ENCODE measurements around the gene NCK2. TPM values are rescaled to one million over a fixed set of nuclear protein-coding genes. Genes with fewer than 3 reads are reported as not detected.

Gene NCK2
- total and polyA plus RNA-seq, 12 donors, result 18.5 to 45.1 (median 29.0) TPM

- peaks cover 6 to 98% (median 73%) of the 10 kb centered on the region in 9 donors for H3K4me1 ChIP-seq
- H3K27ac ChIP-seq, result peak overlapping the region in 5 of 10 donors; percentile 21 to 83 (median 29)
- WGBS, 2 donors, result 49% methylated on average over 6 of the region's 6 CpGs
- intact Hi-C loops (cut with DNase I), result no loop called here
- H3K9me3 ChIP-seq, result no peaks in the 10 kb centered on the region
- ATAC-seq (peak in 2 of 8 donors; percentile 43 to 52), DNase-seq (no peak)
- H3K4me3 ChIP-seq, result peak overlapping the region in 1 of 10 donors; percentile 5
- no peaks in the 10 kb centered on the region for H3K36me3 ChIP-seq
- no peaks in the 10 kb centered on the region for H3K27me3 ChIP-seq
- no peak for TF ChIP-seq CTCF (IDR thresholded peaks at IDR 0.05)
These were observed 51.5 kb downstream of the NCK2 start for GRCh38 chr2:105796131-105796638.

- DNase-seq (no peak), ATAC-seq (no peak)
- intact Hi-C loops (cut with DNase I), result no loop called here
- Histone ChIP-seq H3K9me3 (no peaks in the 10 kb centered on the region), H3K27ac (peak overlapping the region in 6 of 10 donors; percentile 21 to 83 (median 35)), H3K27me3 (no peaks in the 10 kb centered on the region), H3K4me1 (peaks cover 6 to 98% (median 73%) of the 10 kb centered on the region in 9 donors), H3K36me3 (no peaks in the 10 kb centered on the region), H3K4me3 (no peak overlapping the region)
- TF ChIP-seq CTCF (IDR thresholded peaks at IDR 0.05), result no peak
These were observed 52.1 kb downstream of the NCK2 start for GRCh38 chr2:105796791-105797190.

- ATAC-seq, result peak in 6 of 8 donors; percentile 12 to 53 (median 35)
- peaks cover 9 to 99% (median 76%) of the 10 kb centered on the region in 9 donors for H3K4me1 ChIP-seq
- H3K27ac ChIP-seq, result peak overlapping the region in 7 of 10 donors; percentile 3 to 83 (median 39)
- no peaks in the 10 kb centered on the region for H3K36me3 ChIP-seq
- H3K9me3 ChIP-seq, result no peaks in the 10 kb centered on the region
- intact Hi-C loops (cut with DNase I), result no loop called here
- no peak for DNase-seq
- peak overlapping the region in 1 of 10 donors; percentile 25 for H3K4me3 ChIP-seq
- whole genome bisulfite sequencing, 2 donors, result 69 to 76% methylated on average over 7 of the region's 7 CpGs
- TF ChIP-seq CTCF (IDR thresholded peaks at IDR 0.05), result no peak
- H3K27me3 ChIP-seq, result no peaks in the 10 kb centered on the region
These were observed 52.6 kb downstream of the NCK2 start for GRCh38 chr2:105797298-105797819.

- intact Hi-C loops (cut with DNase I), result no loop called here
These were observed 53.9 kb downstream of the NCK2 start for GRCh38 chr2:105798595-105798994.

More at GRCh38 chr2:105798595-105798994, 53.9 kb downstream of the NCK2 start:
- H3K27ac ChIP-seq, result peak overlapping the region in 5 of 10 donors; percentile 29 to 83 (median 39)
- H3K4me1 ChIP-seq, result peaks cover 9 to 100% (median 88%) of the 10 kb centered on the region in 9 donors
- no peaks in the 10 kb centered on the region for H3K36me3 ChIP-seq
- DNase-seq, result no peak
- H3K27me3 ChIP-seq, result no peaks in the 10 kb centered on the region
- H3K4me3 ChIP-seq, result no peak overlapping the region
- WGBS, 2 donors, result 81% methylated on average over 2 of the region's 2 CpGs
- TF ChIP-seq CTCF (IDR thresholded peaks at IDR 0.05), result no peak
- no peak for ATAC-seq
- H3K9me3 ChIP-seq, result no peaks in the 10 kb centered on the region

Data from heart right ventricle (tissue), 16 donors.